Pancreas (tissue), 10 donors: Measurements from ENCODE around the gene GPR84. TPM values are rescaled to one million over a fixed set of nuclear protein-coding genes. Genes with fewer than 3 reads are reported as not detected.

Source experiments
- ATAC-seq, 4 donors: fragments of 200-7000 bp; cut with Tn5 transposase; one replicate each; pipeline versions ENCODE4 v1.8.0 to v1.9.1; 2020; ENCODE audit warnings: mild to moderate bottlenecking in 4 of 4, moderate library complexity in 4 of 4
- DNase-seq, 6 donors: peaks; one replicate each; pipeline ENCODE4 v3.0.0-alpha.2; 2020
- FAIRE-seq: peaks from 2 replicates; lab custom pipeline; 2012; peaks lifted over from hg19 to GRCh38; lab: Jason Lieb, UNC
- H3K27ac ChIP-seq, 4 donors: fragments of 200-600 bp; sonication (generic); 1 replicate in 3 of 4; 2 replicates in 1 of 4; pipeline versions ENCODE4 v1.5.0 to v1.8.0; 2020
- H3K27me3 ChIP-seq, 4 donors: fragments of 200-600 bp; one replicate each; pipeline ENCODE4 v1.8.0; 2021
- H3K36me3 ChIP-seq, 3 donors: fragments of 200-600 bp; sonication (generic) in 1 of 3; one replicate each; pipeline versions ENCODE4 v1.5.0 to v1.8.0; 2020 to 2021
- H3K4me1 ChIP-seq, 3 donors: fragments of 200-600 bp; one replicate each; pipeline ENCODE4 v1.8.0; 2021
- H3K4me3 ChIP-seq, 4 donors: fragments of 200-600 bp; sonication (generic) in 2 of 4; one replicate each; pipeline versions ENCODE4 v1.5.0 to v1.8.0; 2020 to 2021
- H3K9me3 ChIP-seq, 4 donors: fragments of 200-600 bp; one replicate each; pipeline ENCODE4 v1.8.0; 2021
- WGBS, 2 donors: extraction: QIAGEN DNeasy Blood & Tissue Kit; methylation state at CpG; one replicate each; pipeline ENCODE4 v1.1.7; 2013; 5-methylcytosine and 5-hydroxymethylcytosine counted together
- intact Hi-C, 3 donors: fragments of 100-400 bp; cut with DNase I; formaldehyde crosslinking; loops; one replicate each; pipeline versions ENCODE4 v1.11.1 to v1.14.2; 2022
- polyA plus RNA-seq, 2 donors: library from polyadenylated mRNA; stranded (reverse); fragments of 200-250 nt; gene quantifications; one replicate each; pipeline ENCODE4 v1.2.3, GENCODE V29; 2013
- total RNA-seq, 6 donors: library from RNA; stranded (reverse); fragmentation: NEBNext Ultra II Directional in 4 of 6; extraction: Animal tissue kit (Norgen Biotek cat#: 25700) in 4 of 6; gene quantifications; one replicate each; pipeline versions ENCODE4 v1.2.1 to v1.2.4, GENCODE V29; 2021 to 2023
- TF ChIP-seq, protein P1 (sequence below), 4 donors: fragments of 200-600 bp; sonication (generic) in 3 of 4; IDR thresholded peaks; one replicate each; pipeline versions ENCODE4 v1.5.0 to v1.8.0; 2021; ENCODE audit warnings: antibody characterized with exemption in 4 of 4
- donor health status: healthy with polysubstance abuse.
- donor health status: DM: no; HTN: no; CAD: no; lungs with moderate emphysema.
- donor health status: DM: no; HTN: no; CAD: no.
- donor health status: control.
- donor health status: control.
- donor health status: Bipolar disorder and iron deficiency.
- donor health status: DM: yes; HTN: yes; CAD: no.
- donor health status: DM: no; HTN: no; CAD: no.
- donor health status: DM: no; HTN: no; CAD: no.
- donor health status: DM: yes; HTN: yes; CAD: no.

The GPR84 gene
- total and polyA plus RNA-seq, 8 donors: 0.09 to 0.87 (median 0.39) TPM; not detected in 2

DNA sequence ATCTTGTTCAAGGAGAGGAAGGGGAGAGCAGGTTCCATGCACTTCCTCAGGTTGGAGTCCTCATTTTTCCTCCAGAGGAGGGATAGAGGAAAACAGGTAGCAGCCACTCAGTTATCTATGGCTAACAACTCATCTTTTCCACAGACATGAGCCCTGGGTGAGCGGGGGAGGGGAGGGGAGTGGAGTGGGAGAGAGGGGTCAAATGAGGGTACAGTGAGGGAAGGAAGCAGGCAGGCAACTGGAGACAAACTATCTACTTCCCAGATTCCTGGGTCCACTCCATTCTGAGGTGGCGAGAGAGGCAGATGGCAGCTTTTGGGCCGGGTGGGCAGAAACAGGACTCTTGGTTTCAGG lies 22.8 kb upstream of the GPR84 start:
- WGBS, 2 donors: 94% methylated on average over 3 of the region's 3 CpGs
- no peak overlapping the region for H3K4me3 ChIP-seq
- intact Hi-C loops: loop anchor here in 1 of 3 donors (10.0 kb wide), 1 partner anchor 58 kb away; no protein-coding TSS in a partner anchor
- H3K36me3 ChIP-seq: no peaks in the 10 kb centered on the region
- H3K4me1 ChIP-seq: no peaks in the 10 kb centered on the region
- H3K27ac ChIP-seq: no peak overlapping the region
- TF ChIP-seq, protein P1, sequence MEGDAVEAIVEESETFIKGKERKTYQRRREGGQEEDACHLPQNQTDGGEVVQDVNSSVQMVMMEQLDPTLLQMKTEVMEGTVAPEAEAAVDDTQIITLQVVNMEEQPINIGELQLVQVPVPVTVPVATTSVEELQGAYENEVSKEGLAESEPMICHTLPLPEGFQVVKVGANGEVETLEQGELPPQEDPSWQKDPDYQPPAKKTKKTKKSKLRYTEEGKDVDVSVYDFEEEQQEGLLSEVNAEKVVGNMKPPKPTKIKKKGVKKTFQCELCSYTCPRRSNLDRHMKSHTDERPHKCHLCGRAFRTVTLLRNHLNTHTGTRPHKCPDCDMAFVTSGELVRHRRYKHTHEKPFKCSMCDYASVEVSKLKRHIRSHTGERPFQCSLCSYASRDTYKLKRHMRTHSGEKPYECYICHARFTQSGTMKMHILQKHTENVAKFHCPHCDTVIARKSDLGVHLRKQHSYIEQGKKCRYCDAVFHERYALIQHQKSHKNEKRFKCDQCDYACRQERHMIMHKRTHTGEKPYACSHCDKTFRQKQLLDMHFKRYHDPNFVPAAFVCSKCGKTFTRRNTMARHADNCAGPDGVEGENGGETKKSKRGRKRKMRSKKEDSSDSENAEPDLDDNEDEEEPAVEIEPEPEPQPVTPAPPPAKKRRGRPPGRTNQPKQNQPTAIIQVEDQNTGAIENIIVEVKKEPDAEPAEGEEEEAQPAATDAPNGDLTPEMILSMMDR (IDR thresholded peaks at IDR 0.05): no peak
- no peaks in the 10 kb centered on the region for H3K9me3 ChIP-seq
- DNase-seq (no peak), ATAC-seq (no peak), FAIRE-seq (no peak)
- no peaks in the 10 kb centered on the region for H3K27me3 ChIP-seq

DNA sequence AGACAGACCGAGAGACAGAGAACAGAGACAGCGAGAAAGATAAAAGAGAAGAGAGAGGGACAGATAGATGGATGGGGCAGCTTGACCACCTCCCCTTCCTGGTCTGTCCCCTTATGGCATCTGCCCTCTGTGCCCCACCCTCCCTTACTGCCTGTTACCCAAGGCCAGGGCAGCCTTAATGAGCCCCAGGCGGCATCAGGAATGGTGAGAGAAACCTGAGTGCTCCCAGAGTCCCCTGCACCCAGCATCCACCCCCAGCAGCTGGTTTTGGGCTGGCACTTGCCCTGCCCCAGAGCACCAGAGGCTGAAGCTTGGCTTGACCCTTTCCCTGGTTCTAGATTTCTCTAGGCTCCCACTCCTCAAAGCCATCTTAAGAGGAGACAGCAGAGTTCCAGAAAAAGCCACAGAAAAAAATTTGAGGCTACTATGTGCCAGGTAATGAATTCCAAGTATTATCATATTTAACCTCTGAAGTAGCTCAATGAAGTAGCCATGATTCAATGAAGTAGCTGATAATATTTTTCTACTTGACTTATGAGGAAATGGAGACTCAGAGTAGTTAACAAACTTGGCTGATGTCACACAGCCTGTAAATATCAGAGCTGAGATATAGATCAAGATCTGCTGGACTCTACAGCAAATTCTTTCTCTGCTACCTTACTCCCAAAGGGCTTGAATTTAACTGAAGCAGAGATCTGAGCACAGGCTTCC lies 22.3 kb upstream of the GPR84 start:
- DNase-seq: no peak
- intact Hi-C loops: loop anchor here in 1 of 3 donors (10.0 kb wide), 1 partner anchor 58 kb away; no protein-coding TSS in a partner anchor
- no peak for FAIRE-seq
- Histone ChIP-seq H3K27me3 (no peaks in the 10 kb centered on the region), H3K4me1 (no peaks in the 10 kb centered on the region), H3K27ac (no peak overlapping the region), H3K9me3 (no peaks in the 10 kb centered on the region), H3K4me3 (no peak overlapping the region), H3K36me3 (no peaks in the 10 kb centered on the region)
- 86 to 90% methylated on average over 3 of the region's 3 CpGs for WGBS, 2 donors
- no peak for ATAC-seq
- TF ChIP-seq, protein P1 (IDR thresholded peaks at IDR 0.05): no peak

GRCh38 chr12:54385251-54385914 lies 21.1 kb upstream of the GPR84 start:
- WGBS, 2 donors: 79 to 84% methylated on average over 10 of the region's 10 CpGs
- TF ChIP-seq, protein P1 (IDR thresholded peaks at IDR 0.05): no peak
- ATAC-seq (peak in 2 of 4 donors; percentile 30 to 62), FAIRE-seq (no peak), DNase-seq (no peak)
- Histone ChIP-seq H3K4me3 (no peak overlapping the region), H3K27ac (peak overlapping the region in 2 of 4 donors; percentile 28 to 34), H3K27me3 (no peaks in the 10 kb centered on the region), H3K4me1 (no peaks in the 10 kb centered on the region), H3K9me3 (no peaks in the 10 kb centered on the region), H3K36me3 (no peaks in the 10 kb centered on the region)
- intact Hi-C loops: loop anchor here in 1 of 3 donors (10.0 kb wide), 1 partner anchor 59 kb away; no protein-coding TSS in a partner anchor

- TF ChIP-seq, protein P1 (IDR thresholded peaks at IDR 0.05): no peak
- Histone ChIP-seq H3K4me3 (peak within 1 kb of the TSS in 1 of 4 donors; percentile 5), H3K4me1 (no peaks in the 10 kb centered on the region), H3K36me3 (no peaks in the 10 kb centered on the region), H3K9me3 (no peaks in the 10 kb centered on the region), H3K27me3 (no peaks in the 10 kb centered on the region), H3K27ac (peak within 1 kb of the TSS in 2 of 4 donors; percentile 28 to 34)
- DNase-seq (no peak), ATAC-seq (peak in 2 of 4 donors; percentile 34 to 56), FAIRE-seq (no peak)
- 85 to 89% methylated on average over 1 of the region's 1 CpG for WGBS, 2 donors
- intact Hi-C loops: loop anchor here in 1 of 3 donors (10.0 kb wide), 1 partner anchor 60 kb away; no protein-coding TSS in a partner anchor
Measured at GRCh38 chr12:54384591-54385041, 20.3 kb upstream of the GPR84 start, which contains the start of gene ZNF385A. Gene ZNF385A (minus strand): TSS chr12:54384733. CDS start chr12:54384514, 219 bp downstream.
